GM19035 (cell line): ENCODE data around the gene NTM.
A peak's percentile ranks its signal among the peaks of the same experiment; 100 is the strongest.

Source experiments
- ATAC-seq: cut with Tn5 transposase; IDR thresholded peaks from one replicate; pipeline ENCODE4 v1.9.1; 2021; ENCODE audit not compliant: unreplicated experiment

The NTM gene

GRCh38 chr11:132024587-132025295 lies 654.3 kb downstream of the NTM start:
- peak; percentile 76 for ATAC-seq

GRCh38 chr11:132026746-132027145 lies 656.3 kb downstream of the NTM start:
- no peak for ATAC-seq

GRCh38 chr11:132028380-132029240 lies 658.2 kb downstream of the NTM start:
- no peak for ATAC-seq

- no peak for ATAC-seq
Observed at GRCh38 chr11:132030896-132031295, 660.5 kb downstream of the NTM start.

GRCh38 chr11:132032555-132032954 lies 662.1 kb downstream of the NTM start:
- ATAC-seq = no peak

GRCh38 chr11:132033051-132033450 lies 662.6 kb downstream of the NTM start:
- ATAC-seq = no peak

- ATAC-seq = no peak
Observed at GRCh38 chr11:132035228-132035627, 664.8 kb downstream of the NTM start.

- ATAC-seq = no peak
Observed at GRCh38 chr11:132035766-132036165, 665.4 kb downstream of the NTM start.

GRCh38 chr11:132036220-132036619 lies 665.8 kb downstream of the NTM start:
- ATAC-seq = no peak

- no peak for ATAC-seq
Observed at GRCh38 chr11:132036746-132037466, 666.5 kb downstream of the NTM start.

GRCh38 chr11:132037467-132037862 lies 667.0 kb downstream of the NTM start:
- ATAC-seq = no peak

- no peak for ATAC-seq
Observed at GRCh38 chr11:132037956-132038355, 667.5 kb downstream of the NTM start.

- ATAC-seq = no peak
Observed at GRCh38 chr11:132039521-132039920, 669.1 kb downstream of the NTM start.

GRCh38 chr11:132042296-132042695 lies 671.9 kb downstream of the NTM start:
- no peak for ATAC-seq

- ATAC-seq = no peak
Observed at GRCh38 chr11:132043714-132044113, 673.3 kb downstream of the NTM start.

- no peak for ATAC-seq
Observed at GRCh38 chr11:132045107-132045506, 674.7 kb downstream of the NTM start.

GRCh38 chr11:132046288-132046865 lies 676.0 kb downstream of the NTM start:
- no peak for ATAC-seq

- no peak for ATAC-seq
Observed at GRCh38 chr11:132047167-132047566, 676.8 kb downstream of the NTM start.

- ATAC-seq = no peak
Observed at GRCh38 chr11:132048040-132048439, 677.6 kb downstream of the NTM start.

- ATAC-seq = no peak
Observed at GRCh38 chr11:132049205-132049604, 678.8 kb downstream of the NTM start.

GRCh38 chr11:132050049-132050448 lies 679.6 kb downstream of the NTM start:
- ATAC-seq = no peak
